Osteoblast (primary cell): ENCODE results near the gene LIMK1. TPM values are rescaled to one million over a fixed set of nuclear protein-coding genes. Genes with fewer than 3 reads are reported as not detected.

Experiments used
- DNase-seq: peaks from one replicate; pipeline ENCODE4 v3.0.0; 2011; ENCODE audit warnings: low spot score, mixed read lengths; ENCODE audit not compliant: insufficient read length; ENCODE audit errors: missing footprints
- H2AFZ ChIP-seq: 2 replicates; pipeline ENCODE4 v1.6.0; 2011; ENCODE audit warnings: mild to moderate bottlenecking, low read length
- H3K27ac ChIP-seq: 2 replicates; pipeline ENCODE4 v1.5.1; 2011; ENCODE audit warnings: mild to moderate bottlenecking, low read depth, low read length, moderate library complexity
- H3K27me3 ChIP-seq: 2 replicates; pipeline ENCODE4 v1.6.0; 2012; ENCODE audit warnings: mild to moderate bottlenecking, control low read depth, inconsistent platforms, low read length, moderate library complexity; ENCODE audit not compliant: insufficient read depth
- H3K36me3 ChIP-seq: 2 replicates; pipeline ENCODE4 v1.5.1; 2011; ENCODE audit warnings: mild to moderate bottlenecking, low read length, control low read depth, moderate library complexity; ENCODE audit not compliant: insufficient read depth
- H3K4me1 ChIP-seq: 2 replicates; pipeline ENCODE4 v1.5.1; 2011; ENCODE audit warnings: mild to moderate bottlenecking, low read length, control low read depth, moderate library complexity; ENCODE audit not compliant: insufficient read depth
- H3K4me2 ChIP-seq: 2 replicates; pipeline ENCODE4 v1.6.0; 2011; ENCODE audit warnings: mild to moderate bottlenecking, low read length; ENCODE audit not compliant: insufficient read depth
- H3K4me3 ChIP-seq: fragments of 200-600 bp; sonication (generic); 3 replicates; pipeline ENCODE4 v1.5.1; 2012; ENCODE audit warnings: mild to moderate bottlenecking, low read length, inconsistent platforms; ENCODE audit not compliant: insufficient read depth
- H3K79me2 ChIP-seq: 2 replicates; pipeline ENCODE4 v1.6.0; 2012; ENCODE audit warnings: mild to moderate bottlenecking, low read length, control low read depth, inconsistent platforms; ENCODE audit not compliant: insufficient read depth
- H3K9me3 ChIP-seq: 2 replicates; pipeline ENCODE4 v1.5.1; 2011; ENCODE audit warnings: low read depth, low read length, control low read depth
- H4K20me1 ChIP-seq: 2 replicates; pipeline ENCODE4 v1.6.0; 2012; ENCODE audit warnings: mild to moderate bottlenecking, low read length, control low read depth; ENCODE audit not compliant: insufficient read depth
- total RNA-seq: library from RNA; depleted of rRNA; stranded (reverse); fragments of >200 nt; gene quantifications from 2 replicates; pipeline ENCODE4 v1.2.3, GENCODE V29; 2012
- TF ChIP-seq, protein P1 (sequence below): IDR thresholded peaks from 2 replicates; pipeline ENCODE4 v1.5.1; 2011; ENCODE audit warnings: mild to moderate bottlenecking, low read depth, low read length, moderate library complexity; ENCODE audit errors: extremely low read depth

Gene LIMK1
- total RNA-seq, 1 donor, result 46.7 TPM

DNA sequence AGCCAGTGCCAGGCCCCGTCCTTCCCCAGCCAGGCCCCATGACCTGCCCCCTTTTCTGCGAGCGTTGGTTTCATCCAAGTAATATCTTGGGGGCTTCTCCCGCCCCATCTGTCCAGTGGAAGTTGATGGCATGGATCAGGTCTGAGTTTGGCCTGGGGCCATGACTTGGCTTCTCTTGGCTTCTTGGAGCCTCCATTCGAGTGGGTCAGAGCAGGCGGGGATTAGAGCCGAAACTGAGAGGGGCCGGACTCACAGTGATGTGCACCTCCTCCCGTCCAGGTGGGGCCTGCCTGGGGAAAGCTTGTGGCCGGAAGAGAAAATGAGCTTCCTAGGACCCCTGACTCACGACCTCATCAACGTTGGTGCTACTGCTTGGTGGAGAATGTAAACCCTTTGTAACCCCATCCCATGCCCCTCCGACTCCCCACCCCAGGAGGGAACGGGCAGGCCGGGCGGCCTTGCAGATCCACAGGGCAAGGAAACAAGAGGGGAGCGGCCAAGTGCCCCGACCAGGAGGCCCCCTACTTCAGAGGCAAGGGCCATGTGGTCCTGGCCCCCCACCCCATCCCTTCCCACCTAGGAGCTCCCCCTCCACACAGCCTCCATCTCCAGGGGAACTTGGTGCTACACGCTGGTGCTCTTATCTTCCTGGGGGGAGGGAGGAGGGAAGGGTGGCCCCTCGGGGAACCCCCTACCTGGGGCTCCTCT, 15.1 kb upstream of the LIMK1 start:
- peak; percentile 57 for DNase-seq
- peak overlapping the region; percentile 69 for H2AFZ ChIP-seq

DNA sequence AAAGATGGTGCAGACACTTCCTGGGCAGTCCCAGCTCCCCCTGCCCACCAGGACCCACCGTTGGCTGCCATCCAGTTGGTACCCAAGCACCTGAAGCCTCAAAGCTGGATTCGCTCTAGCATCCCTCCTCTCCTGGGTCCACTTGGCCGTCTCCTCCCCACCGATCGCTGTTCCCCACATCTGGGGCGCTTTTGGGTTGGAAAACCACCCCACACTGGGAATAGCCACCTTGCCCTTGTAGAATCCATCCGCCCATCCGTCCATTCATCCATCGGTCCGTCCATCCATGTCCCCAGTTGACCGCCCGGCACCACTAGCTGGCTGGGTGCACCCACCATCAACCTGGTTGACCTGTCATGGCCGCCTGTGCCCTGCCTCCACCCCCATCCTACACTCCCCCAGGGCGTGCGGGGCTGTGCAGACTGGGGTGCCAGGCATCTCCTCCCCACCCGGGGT, 14.5 kb upstream of the LIMK1 start:
- no peaks in the 10 kb centered on the region for H3K4me1 ChIP-seq
- H3K4me2 ChIP-seq, result no peak overlapping the region
- H3K36me3 ChIP-seq, result no peaks in the 10 kb centered on the region
- no peaks in the 10 kb centered on the region for H3K9me3 ChIP-seq
- no peak overlapping the region for H2AFZ ChIP-seq
- no peak overlapping the region for H3K4me3 ChIP-seq
- TF ChIP-seq, protein P1, sequence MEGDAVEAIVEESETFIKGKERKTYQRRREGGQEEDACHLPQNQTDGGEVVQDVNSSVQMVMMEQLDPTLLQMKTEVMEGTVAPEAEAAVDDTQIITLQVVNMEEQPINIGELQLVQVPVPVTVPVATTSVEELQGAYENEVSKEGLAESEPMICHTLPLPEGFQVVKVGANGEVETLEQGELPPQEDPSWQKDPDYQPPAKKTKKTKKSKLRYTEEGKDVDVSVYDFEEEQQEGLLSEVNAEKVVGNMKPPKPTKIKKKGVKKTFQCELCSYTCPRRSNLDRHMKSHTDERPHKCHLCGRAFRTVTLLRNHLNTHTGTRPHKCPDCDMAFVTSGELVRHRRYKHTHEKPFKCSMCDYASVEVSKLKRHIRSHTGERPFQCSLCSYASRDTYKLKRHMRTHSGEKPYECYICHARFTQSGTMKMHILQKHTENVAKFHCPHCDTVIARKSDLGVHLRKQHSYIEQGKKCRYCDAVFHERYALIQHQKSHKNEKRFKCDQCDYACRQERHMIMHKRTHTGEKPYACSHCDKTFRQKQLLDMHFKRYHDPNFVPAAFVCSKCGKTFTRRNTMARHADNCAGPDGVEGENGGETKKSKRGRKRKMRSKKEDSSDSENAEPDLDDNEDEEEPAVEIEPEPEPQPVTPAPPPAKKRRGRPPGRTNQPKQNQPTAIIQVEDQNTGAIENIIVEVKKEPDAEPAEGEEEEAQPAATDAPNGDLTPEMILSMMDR, result no peak
- H3K79me2 ChIP-seq, result no peaks in the 10 kb centered on the region
- peak; percentile 31 for DNase-seq
- no peak overlapping the region for H3K27ac ChIP-seq
- no peaks in the 10 kb centered on the region for H4K20me1 ChIP-seq
- H3K27me3 ChIP-seq, result no peaks in the 10 kb centered on the region

More for the DNA sequence above, 15.1 kb upstream of the LIMK1 start:
- no peak overlapping the region for H3K27ac ChIP-seq
- TF ChIP-seq, protein P1, result no peak
- H3K27me3 ChIP-seq, result no peaks in the 10 kb centered on the region
- no peak overlapping the region for H3K4me3 ChIP-seq
- H3K79me2 ChIP-seq, result no peaks in the 10 kb centered on the region
- no peaks in the 10 kb centered on the region for H4K20me1 ChIP-seq
- no peaks in the 10 kb centered on the region for H3K36me3 ChIP-seq
- no peak overlapping the region for H3K4me2 ChIP-seq
- H3K4me1 ChIP-seq, result no peaks in the 10 kb centered on the region
- no peaks in the 10 kb centered on the region for H3K9me3 ChIP-seq

- Histone ChIP-seq H3K9me3 (no peaks in the 10 kb centered on the region), H3K4me2 (no peak overlapping the region), H3K4me1 (no peaks in the 10 kb centered on the region), H3K27ac (no peak overlapping the region), H4K20me1 (no peaks in the 10 kb centered on the region), H2AFZ (peak overlapping the region; percentile 15), H3K36me3 (no peaks in the 10 kb centered on the region), H3K79me2 (no peaks in the 10 kb centered on the region), H3K27me3 (no peaks in the 10 kb centered on the region), H3K4me3 (no peak overlapping the region)
- DNase-seq, result peak; percentile 85
- TF ChIP-seq, protein P1, result no peak
Measured at GRCh38 chr7:74069790-74070618, 13.6 kb upstream of the LIMK1 start.

DNA sequence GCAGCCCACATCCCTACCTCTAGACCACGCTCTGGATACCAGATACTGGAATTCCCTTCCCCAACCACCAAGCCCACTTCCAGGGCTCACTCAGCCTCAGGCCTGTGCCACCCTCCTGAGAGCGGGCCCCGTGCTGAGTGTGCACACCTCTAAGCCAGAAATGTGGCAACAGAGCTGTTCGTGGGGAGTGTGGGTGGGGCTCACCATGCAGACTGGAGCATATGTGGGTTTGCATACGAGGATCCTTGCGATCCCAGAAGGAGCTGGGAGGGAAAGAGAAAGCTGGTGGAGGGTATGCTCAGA, 13.0 kb upstream of the LIMK1 start:
- Histone ChIP-seq H3K9me3 (no peaks in the 10 kb centered on the region), H3K36me3 (no peaks in the 10 kb centered on the region), H3K27me3 (no peaks in the 10 kb centered on the region), H2AFZ (peak overlapping the region; percentile 15), H4K20me1 (no peaks in the 10 kb centered on the region), H3K27ac (no peak overlapping the region), H3K4me1 (no peaks in the 10 kb centered on the region), H3K4me2 (no peak overlapping the region), H3K79me2 (no peaks in the 10 kb centered on the region), H3K4me3 (no peak overlapping the region)
- DNase-seq, result no peak
- TF ChIP-seq, protein P1, result no peak
